Right lobe of liver (tissue), 6 donors: ENCODE data around the gene DPP7. TPM values are rescaled to one million over a fixed set of nuclear protein-coding genes. Genes with fewer than 3 reads are reported as not detected.

Experiments
- ATAC-seq, 4 donors: fragments of 200-7000 bp; cut with Tn5 transposase; one replicate each; pipeline ENCODE4 v1.9.1; 2020; ENCODE audit warnings: mild to moderate bottlenecking in 4 of 4, moderate library complexity in 4 of 4
- DNase-seq, 3 donors: peaks; one replicate each; pipeline ENCODE4 v3.0.0-alpha.2; 2020
- H3K27ac ChIP-seq, 3 donors: fragments of 200-600 bp; one replicate each; pipeline ENCODE4 v1.8.0; 2022
- H3K27me3 ChIP-seq, 2 donors: fragments of 200-600 bp; one replicate each; pipeline ENCODE4 v1.8.0; 2022
- H3K36me3 ChIP-seq, 4 donors: fragments of 200-600 bp; sonication (generic) in 1 of 4; one replicate each; pipeline versions ENCODE4 v1.5.1 to v1.8.0; 2017 to 2022; ENCODE audit warnings: control low read depth in 1 of 4
- H3K4me1 ChIP-seq, 4 donors: fragments of 200-600 bp; sonication (generic) in 1 of 4; one replicate each; pipeline versions ENCODE4 v1.5.1 to v1.8.0; 2017 to 2022; ENCODE audit warnings: control low read depth in 1 of 4
- H3K4me3 ChIP-seq, 3 donors: fragments of 200-600 bp; one replicate each; pipeline ENCODE4 v1.8.0; 2022
- H3K9me3 ChIP-seq, 4 donors: fragments of 200-600 bp; sonication (generic) in 1 of 4; one replicate each; pipeline versions ENCODE4 v1.5.1 to v1.8.0; 2017 to 2022; ENCODE audit warnings: control low read depth in 1 of 4
- CTCF ChIP-seq, 4 donors: fragments of 200-600 bp in 3 of 4; fragments of 450-650 bp in 1 of 4; IDR thresholded peaks; one replicate each; pipeline versions ENCODE4 v1.5.1 to v1.8.0; 2016 to 2022; ENCODE audit warnings: antibody characterized with exemption in 4 of 4, mild to moderate bottlenecking in 2 of 4
- POLR2A ChIP-seq: fragments of 450-650 bp; IDR thresholded peaks from one replicate; pipeline ENCODE4 v1.6.1; 2017; ENCODE audit warnings: antibody characterized with exemption, mild to moderate bottlenecking
- WGBS: methylation state at CpG from one replicate; pipeline ENCODE4 v1.1.6; 2018; ENCODE audit warnings: low coverage, low lambda C conversion rate; ENCODE audit not compliant: insufficient coverage; ENCODE audit errors: missing lambda C conversion rate; 5-methylcytosine and 5-hydroxymethylcytosine counted together
- intact Hi-C, 2 donors: fragments of 100-400 bp; cut with DNase I; formaldehyde crosslinking; loops; one replicate each; pipeline versions ENCODE4 v1.11.2 to v1.14.1; 2022
- total RNA-seq, 6 experiments: library from RNA; depleted of rRNA in 2 of 6; stranded (reverse); fragments of >200 nt in 2 of 6; fragmentation: NEBNext Ultra II Directional in 3 of 6; extraction: Animal tissue kit (Norgen Biotek cat#: 25700) in 3 of 6; gene quantifications; one replicate each; pipeline versions ENCODE4 v1.1.0 to v1.2.4, GENCODE V29; 2016 to 2023
- donor health status: DM: no; HTN: yes; CAD: no.
- donor health status: DM: no; HTN: no; CAD: no.
- donor health status: DM: no; HTN: no; CAD: no.
- donor health status: DM: no; HTN: yes; CAD: no.
- donor health status: DM: no; HTN: yes; CAD: no.

The DPP7 gene
- total RNA-seq, 6 experiments from 2014 or later: 62.2 to 86.2 (median 66.2) TPM

DNA sequence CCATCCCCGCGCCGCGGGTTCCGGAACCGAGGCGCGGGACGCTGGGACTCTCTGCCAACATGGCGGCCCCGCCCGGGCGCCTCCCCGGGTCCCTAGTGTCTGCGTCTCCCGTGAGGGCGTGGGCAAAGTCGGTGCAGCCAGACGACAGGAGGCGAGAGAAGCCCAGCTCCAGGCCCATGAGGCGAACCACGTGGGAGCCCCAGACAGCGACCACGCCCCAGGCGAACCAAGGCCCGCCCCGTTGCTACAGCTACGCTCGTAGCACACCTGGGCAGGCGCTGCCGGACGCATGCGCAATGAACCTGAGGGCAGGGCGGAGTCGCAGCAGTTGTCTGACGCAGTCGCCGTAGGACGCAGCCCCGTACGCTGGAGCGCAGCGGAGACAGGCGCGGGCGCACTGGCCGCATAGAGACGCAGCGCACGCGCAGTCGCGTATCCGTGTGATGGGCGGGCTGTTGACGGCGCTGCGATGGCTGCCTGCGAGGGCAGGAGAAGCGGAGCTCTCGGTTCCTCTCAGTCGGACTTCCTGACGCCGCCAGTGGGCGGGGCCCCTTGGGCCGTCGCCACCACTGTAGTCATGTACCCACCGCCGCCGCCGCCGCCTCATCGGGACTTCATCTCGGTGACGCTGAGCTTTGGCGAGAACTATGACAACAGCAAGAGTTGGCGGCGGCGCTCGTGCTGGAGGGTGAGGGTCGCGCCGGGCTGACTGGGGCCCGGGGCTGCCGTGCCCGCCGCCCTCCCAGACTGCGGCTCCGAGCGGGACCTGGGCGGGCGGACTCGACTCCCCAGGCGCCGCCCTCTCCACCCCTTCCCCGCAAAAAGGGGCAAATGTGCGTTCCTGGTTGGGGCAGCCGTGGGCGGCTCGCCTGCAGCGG, 27.8 kb downstream of the DPP7 start, which contains the start of gene MAN1B1:
TSS of gene MAN1B1 (plus strand) at position 455 of the 878 bp plus-strand sequence. CDS start at position 470, 15 bp downstream.
- Histone ChIP-seq H3K36me3 (peaks cover 0 to 2% (median 0%) of the 10 kb centered on the region in 4 donors), H3K4me3 (peak within 1 kb of the TSS; percentile 67 to 82 (median 73)), H3K4me1 (peaks cover 0 to 14% (median 8%) of the 10 kb centered on the region in 4 donors), H3K27ac (peak within 1 kb of the TSS; percentile 61 to 80 (median 76)), H3K9me3 (no peaks in the 10 kb centered on the region), H3K27me3 (no peaks in the 10 kb centered on the region)
- peak; percentile 74 for TF ChIP-seq POLR2A
- TF ChIP-seq CTCF (IDR thresholded peaks at IDR 0.05): no peak
- peak; percentile 100 for DNase-seq
- ATAC-seq: peak; percentile 92 to 95 (median 94)
- WGBS: 0% methylated on average over 16 of the region's 101 CpGs
- intact Hi-C loops: no loop called here

GRCh38 chr9:137085920-137086530, 28.5 kb downstream of the DPP7 start:
- Histone ChIP-seq H3K36me3 (peaks cover 0 to 2% (median 0%) of the 10 kb centered on the region in 4 donors), H3K4me3 (peak overlapping the region; percentile 67 to 82 (median 73)), H3K4me1 (peaks cover 0 to 14% (median 8%) of the 10 kb centered on the region in 4 donors), H3K27ac (peak overlapping the region; percentile 42 to 80 (median 61)), H3K27me3 (no peaks in the 10 kb centered on the region), H3K9me3 (no peaks in the 10 kb centered on the region)
- ATAC-seq (peak in 3 of 4 donors; percentile 1 to 10 (median 4)), DNase-seq (peak in 2 of 3 donors; percentile 54 to 57)
- no peak for TF ChIP-seq CTCF (IDR thresholded peaks at IDR 0.05)
- TF ChIP-seq POLR2A: no peak
- intact Hi-C loops: no loop called here
- 13% methylated on average over 12 of the region's 58 CpGs for WGBS

DNA sequence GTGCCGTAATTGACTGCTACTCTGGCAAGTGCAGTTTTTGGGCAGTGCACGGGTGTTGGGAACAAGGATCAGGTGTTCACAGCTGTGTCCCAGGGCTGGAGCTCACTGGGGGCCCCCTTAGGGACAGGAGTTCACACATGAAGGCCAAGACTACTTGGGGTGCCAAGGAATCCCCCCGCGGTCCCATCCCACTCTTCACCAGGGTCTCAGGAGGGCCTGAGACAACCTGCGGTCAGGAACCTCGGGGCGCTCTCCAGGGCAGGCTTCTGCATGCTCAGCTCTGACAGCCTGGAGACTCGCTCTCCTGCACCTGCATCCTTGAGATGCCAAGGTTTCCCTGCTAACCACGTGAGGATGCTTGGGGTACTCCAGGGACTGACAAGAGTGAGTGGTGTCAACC, 30.0 kb downstream of the DPP7 start:
- Histone ChIP-seq H3K4me3 (no peak overlapping the region), H3K4me1 (peaks cover 0 to 14% (median 8%) of the 10 kb centered on the region in 4 donors), H3K36me3 (peaks cover 0 to 4% (median 0%) of the 10 kb centered on the region in 4 donors), H3K27me3 (no peaks in the 10 kb centered on the region), H3K27ac (no peak overlapping the region), H3K9me3 (no peaks in the 10 kb centered on the region)
- 43% methylated on average over 2 of the region's 9 CpGs for WGBS
- ATAC-seq: no peak
- intact Hi-C loops: no loop called here
- TF ChIP-seq POLR2A (no peak), CTCF (IDR thresholded peaks at IDR 0.05) (no peak)
- DNase-seq: no peak

DNA sequence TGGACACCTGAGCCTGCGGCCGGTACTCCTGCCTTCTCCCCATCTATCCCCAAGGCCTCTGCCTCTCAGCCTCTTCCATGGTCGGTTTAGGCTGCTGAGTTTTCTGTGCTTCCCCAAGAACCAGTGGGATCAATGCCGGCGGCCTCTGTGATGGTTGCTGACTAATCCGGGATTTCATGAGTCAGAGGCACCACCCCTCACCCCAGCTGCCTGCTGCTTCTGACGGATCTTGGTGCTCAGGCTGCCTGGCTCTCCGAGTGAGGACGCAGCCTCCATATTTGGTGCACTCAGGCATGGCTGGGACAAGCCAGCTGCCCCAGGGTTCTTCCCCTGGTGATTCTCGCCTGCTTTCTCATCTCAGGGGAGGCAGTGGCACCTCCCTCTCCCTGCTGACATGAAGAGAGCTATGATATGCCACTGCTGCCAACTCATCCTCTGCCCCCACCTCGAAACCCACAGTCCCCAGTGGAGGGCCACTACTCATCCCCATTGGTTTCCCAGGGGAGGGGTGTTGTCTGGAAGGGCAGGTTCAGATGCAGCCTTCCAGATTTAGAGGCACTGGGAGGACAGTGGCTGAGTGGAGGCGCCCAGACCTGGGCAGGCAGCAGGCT, 31.0 kb downstream of the DPP7 start:
- ATAC-seq: no peak
- Histone ChIP-seq H3K27ac (no peak overlapping the region), H3K4me3 (no peak overlapping the region), H3K4me1 (peaks cover 0 to 17% (median 8%) of the 10 kb centered on the region in 4 donors), H3K27me3 (peaks cover 0 to 6% of the 10 kb centered on the region in 2 donors), H3K9me3 (no peaks in the 10 kb centered on the region), H3K36me3 (peaks cover 0 to 4% (median 0%) of the 10 kb centered on the region in 4 donors)
- 74% methylated on average over 4 of the region's 12 CpGs for WGBS
- intact Hi-C loops: no loop called here
- no peak for DNase-seq
- no peak for TF ChIP-seq CTCF (IDR thresholded peaks at IDR 0.05)
- no peak for TF ChIP-seq POLR2A
